Measurements from ENCODE around the gene GNG4. TPM values are rescaled to one million over a fixed set of nuclear protein-coding genes. Genes with fewer than 3 reads are reported as not detected.
A peak's percentile ranks its signal among the peaks of the same experiment; 100 is the strongest.

GNG4 gene
- 61.1 and 67.5 TPM in 2 replicates for polyA plus RNA-seq (2014; cell fraction: cytosol; rRNA removed)
- 19.1 and 22.2 TPM in 2 replicates for polyA plus RNA-seq (2014; cell fraction: nucleus; rRNA removed)

DNA sequence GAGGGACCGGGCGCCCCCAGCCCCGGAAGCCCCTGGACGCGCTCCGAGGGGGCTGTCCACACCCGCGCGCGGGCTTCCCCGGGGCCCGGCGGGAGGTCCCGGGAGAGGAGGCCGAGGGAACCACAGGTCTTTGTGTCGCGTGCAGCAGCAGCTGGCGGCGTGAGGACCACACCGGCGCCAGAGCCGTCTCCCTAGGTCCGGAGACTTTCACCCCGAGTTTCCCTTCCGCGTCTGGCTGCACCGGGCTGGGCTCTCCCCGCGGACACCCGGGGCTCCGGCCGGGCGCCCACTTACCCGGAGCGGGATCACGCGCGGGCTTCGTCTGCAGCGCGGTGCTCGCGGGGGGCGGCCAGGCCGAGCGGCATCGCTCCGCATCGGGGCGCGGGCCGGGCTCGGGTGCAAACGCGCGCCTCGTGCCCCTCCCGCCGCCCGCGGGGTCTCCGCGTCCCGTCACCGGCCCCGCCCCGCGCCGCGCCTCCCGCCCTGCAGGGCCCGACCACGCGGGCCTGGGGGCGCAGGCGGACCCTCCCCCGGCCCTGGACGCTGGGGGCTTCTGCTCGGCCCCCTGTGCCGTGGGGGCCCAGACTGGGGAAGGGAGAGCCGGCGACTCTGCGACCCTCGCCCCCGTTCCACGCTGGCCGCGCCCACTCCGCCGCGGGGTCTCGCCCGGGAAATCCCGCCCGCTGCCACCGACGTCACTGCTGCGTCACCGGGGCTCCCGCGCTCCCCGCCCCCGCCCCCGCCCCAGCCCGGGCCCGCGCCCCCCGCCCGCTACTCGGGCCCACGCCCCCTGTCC, at the start of gene GNG4:
Gene GNG4, minus strand, starts transcription at position 417 of the 796 bp plus-strand sequence. CDS start 65,946 bp downstream, outside the sequence.
- DNase-seq (ENCODE audit: low spot score), result peak; percentile 67

DNA sequence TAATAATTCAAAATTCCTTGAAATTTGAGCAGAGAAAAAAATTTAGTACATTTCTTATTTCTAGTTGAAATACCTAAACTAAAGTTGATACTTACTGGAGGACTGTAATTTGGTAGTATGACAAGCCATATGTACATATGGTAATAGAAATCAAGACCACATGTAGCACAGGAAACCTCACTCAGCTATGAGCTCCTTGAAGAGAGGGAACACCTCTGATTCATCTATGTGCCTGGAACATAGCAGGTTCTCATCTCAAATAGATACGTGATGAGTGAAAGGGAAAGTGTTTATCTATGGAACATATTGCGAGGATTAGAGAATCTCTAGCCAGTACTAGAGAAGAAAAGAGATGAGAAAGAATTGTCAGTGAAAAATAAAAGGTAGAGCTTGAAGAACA, 47.9 kb upstream of the GNG4 start:
- DNase-seq (ENCODE audit: low spot score), result no peak

DNA sequence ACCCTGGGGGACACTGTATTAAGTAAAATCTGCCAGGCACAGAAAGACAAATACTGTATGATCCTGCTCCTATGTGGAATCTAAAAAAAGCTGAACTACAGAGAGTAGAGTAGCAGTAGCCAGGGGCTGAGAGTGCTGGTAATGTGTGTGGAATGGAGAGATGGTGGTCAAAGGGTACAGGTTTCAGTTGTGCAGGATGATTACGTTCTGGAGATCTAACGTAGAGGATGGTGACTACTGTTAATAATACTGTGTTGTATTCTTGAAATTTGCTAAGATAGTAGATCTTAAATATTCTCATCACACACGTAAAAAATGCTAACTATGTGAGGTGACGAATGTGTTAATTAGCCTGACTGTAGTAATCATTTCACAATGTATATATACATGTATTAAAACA, 39.8 kb upstream of the GNG4 start:
- DNase-seq (ENCODE audit: low spot score), result no peak

DNA sequence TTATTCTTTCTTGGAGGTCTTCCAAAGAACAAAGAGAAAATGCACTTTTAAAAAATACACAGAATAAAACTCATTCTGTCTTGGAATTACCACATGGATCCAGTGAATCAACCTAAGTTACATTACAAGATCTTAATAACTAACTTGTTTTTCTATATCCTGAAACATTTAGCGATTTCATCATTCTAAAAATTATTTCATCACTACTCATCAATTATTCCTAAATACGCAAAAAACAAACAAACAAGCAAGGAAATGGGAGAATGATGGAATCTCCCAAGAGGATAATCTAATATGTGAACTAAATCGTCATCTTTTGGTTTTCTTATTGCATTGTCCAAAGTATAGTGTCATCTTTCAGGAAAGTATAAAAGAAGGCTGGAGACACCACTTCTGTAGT, 38.5 kb upstream of the GNG4 start:
- no peak for DNase-seq (ENCODE audit: low spot score)

DNA sequence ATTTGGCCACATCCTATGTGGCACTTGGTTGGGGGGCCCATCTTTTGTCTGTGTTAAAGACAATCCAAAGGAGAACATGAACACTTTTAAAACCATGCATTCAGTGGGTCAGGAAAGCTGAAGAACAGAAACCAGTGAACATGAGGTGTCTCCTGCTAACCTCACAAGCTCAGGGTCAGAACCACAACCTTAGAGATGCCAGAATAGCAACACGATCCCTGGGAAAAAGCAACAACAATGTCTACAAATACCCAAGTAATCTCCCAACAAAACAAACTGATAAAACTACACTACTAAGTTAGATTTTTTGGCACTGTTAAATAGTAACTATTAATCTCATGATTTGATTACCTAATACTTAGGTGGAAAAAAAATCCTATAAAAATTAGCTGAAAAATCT, 34.1 kb upstream of the GNG4 start:
- no peak for DNase-seq (ENCODE audit: low spot score)

DNA sequence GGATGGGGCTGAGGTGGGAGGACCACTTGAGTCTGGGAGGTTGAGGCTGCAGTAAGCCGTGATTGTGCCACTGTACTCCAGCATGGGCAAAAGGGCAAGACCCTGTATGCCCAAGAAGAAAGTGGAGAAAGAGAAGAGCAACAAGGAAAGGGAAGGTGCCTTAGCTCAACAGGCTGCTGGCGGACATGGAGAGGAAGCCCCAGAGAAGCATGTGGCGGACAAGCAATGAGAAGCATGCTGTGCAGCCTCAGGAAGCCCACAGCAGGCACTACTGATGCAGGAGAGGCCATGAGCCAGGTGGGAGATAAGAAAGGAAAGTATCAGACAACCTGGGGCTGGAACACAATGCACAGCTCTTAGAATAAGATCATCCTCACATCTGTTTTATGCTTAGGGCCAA, 32.6 kb upstream of the GNG4 start:
- no peak for DNase-seq (ENCODE audit: low spot score)

DNA sequence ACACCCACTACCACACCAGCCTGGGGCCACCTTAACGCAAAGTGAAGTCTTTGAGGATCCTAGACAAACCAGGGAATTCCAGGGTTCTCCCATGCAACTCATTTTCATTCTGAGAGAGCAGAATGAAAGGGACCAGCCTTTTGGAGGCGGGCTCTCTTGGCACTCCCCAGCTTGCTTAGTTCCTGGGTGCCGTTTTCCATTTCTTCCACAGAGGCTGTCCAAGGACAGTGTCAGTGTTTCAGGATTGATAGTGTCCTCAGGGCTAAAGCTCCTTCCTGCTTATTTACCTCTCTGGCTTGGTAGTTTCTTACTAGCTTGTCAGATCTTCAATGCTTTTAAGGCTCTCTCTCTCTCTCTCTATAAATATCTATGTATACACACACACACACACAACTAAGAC, 30.1 kb upstream of the GNG4 start:
- no peak for DNase-seq (ENCODE audit: low spot score)

DNA sequence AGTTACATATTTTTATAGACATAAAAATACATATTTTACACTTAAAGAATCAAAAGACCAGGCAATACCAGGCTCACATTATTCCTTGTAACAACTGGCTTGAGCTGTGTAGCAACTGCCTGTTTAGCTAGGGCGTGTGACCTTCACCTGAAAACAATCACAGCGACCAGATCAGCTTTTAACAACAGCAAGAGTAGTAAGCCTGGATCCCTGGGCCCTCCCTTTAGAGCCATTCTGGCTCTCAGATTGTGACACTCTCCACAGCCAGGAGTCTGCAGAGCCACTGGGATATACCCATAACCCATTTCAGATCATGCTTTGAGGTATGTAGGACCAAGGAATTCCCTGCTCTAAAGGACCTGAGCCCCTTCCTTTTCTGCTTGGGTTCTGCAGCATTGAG, 29.4 kb upstream of the GNG4 start:
- no peak for DNase-seq (ENCODE audit: low spot score)

DNA sequence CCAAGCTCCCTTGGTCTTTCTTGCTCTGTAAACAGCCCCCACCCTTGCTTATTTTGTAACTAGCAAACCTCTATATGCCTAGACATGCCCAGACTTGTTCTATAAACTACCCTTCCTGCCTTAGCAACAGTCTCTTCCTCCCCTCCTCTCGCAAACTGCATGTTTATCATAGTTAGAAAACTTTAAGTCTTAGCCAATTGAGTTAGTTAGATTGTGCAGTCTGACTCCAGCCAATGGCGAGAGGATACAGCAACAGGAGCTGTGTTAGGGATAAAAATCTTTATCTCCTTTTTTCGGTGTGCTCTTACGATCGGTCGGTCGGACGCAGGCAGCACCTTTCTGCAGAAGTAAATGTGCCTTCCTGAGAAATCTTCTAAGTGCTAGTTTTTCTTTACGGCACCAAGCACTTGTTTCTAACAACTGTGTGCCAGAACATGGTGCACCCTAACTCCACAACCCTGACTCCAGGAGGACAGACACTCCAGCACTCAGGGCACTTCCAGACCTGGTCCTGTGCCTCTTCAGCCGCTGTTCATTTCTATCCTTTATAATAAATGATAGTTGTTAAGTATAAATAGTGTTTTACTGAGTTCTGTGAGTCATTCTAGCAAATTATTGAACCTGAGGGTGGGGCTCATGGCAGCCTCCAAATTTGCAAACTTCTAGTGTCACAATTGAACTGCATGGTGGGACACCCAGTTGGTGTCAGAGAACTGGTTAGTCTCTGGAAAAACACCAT, 25.7 kb upstream of the GNG4 start:
- DNase-seq (ENCODE audit: low spot score), result no peak

DNA sequence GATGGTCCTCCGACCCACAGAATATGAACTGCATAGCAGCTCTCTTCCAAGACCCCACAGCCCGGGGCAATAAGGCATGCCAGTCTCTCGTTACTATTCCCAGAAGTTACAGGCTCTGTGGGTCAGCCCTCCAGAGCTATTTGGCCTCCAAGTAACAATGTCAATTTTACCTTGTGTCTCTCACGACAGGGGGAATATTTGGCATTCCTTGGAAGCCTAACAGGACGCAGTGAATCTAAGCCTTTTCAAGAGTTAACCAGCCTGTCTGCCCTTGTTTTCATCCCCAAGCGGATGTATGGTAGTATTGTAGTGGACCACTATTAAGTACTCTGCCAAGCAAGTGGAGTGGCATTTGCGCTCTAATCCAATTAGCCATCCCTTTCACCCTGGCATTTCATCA, 24.4 kb upstream of the GNG4 start:
- no peak for DNase-seq (ENCODE audit: low spot score)

DNA sequence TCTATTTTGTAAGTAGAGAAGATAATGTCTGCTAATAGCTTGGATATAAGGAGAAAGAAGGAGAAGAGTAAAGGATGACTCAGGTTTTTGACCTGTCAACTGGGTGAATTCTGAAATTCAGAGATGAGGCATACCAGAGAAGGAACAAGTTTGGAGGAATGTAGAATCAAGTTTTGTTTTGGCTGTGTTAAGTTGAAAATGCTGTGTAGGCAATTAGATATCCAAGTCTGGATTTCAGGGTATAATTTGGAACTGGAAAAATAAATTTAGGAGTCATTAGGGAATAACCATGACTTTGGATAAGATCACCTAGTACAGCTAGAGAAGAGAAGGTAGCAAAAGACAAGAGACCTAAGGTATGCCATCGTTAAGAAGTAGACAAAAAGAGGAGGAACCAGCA, 22.4 kb upstream of the GNG4 start:
- no peak for DNase-seq (ENCODE audit: low spot score)

DNA sequence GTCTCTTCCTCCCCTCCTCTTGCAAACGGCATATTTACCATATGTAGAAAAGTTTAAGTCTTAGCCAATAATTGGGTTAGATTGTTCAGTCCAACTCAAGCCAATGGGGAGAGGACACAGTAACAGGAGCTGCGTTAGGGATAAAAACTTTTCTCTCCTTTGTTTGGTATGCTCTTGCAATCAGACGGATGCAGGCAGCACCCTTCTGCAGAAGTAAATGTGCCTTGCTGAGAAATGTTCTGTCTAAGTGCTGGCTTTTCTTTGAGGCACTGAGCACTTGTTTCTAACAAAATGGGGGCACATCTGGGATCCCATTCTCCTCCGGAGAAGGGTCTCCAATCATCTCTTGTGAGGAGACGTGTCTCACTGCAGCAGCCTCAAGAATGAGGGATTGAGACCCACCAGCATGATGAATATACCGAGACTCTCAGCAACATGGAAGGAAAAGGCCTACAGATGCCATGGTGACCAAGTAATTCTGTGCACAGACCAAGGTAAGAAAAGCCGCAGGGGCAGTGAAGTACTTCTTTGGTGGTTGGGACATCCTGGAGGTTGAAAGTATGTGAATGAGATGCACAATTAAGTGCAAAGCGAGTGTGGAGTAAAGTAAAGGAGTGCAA, 20.7 kb upstream of the GNG4 start:
- no peak for DNase-seq (ENCODE audit: low spot score)

DNA sequence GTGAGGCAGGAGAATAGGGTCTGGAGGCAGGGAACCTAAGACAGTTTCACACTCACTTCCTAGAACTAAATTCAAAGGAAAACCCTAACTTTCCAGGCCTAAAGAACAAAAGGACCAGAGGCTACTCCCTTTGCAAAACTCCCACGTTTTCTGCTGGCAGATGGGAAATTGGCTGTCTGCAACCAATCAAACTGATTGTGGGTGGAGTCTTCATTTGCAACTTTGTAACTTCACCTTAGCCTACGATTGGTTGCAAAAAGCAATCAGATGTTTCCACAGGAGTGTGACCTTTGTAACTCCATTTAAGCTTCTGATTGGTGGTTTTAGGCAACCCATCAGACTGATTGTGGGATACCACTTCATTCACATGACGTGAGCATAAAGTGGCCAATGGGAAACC, 19.7 kb upstream of the GNG4 start:
- DNase-seq (ENCODE audit: low spot score), result no peak

DNA sequence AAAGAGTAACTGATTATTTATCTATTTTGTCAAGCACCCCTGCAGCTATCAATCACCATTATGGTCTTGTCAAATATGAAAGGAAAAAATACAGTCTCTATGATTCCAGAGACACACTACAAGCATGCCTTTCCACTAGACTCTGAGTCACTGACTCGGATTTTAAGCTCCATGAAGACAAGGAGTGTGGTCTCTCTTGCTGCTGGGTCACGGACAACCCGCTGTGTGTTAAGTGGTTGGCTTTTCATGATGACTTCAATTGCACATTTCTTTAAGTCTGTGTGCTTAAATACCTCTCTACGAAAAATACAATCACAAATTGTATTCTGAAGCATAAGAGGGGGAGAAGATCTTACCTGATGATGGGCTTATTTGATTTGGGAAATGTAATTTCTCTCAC, 14.0 kb upstream of the GNG4 start:
- DNase-seq (ENCODE audit: low spot score), result no peak

DNA sequence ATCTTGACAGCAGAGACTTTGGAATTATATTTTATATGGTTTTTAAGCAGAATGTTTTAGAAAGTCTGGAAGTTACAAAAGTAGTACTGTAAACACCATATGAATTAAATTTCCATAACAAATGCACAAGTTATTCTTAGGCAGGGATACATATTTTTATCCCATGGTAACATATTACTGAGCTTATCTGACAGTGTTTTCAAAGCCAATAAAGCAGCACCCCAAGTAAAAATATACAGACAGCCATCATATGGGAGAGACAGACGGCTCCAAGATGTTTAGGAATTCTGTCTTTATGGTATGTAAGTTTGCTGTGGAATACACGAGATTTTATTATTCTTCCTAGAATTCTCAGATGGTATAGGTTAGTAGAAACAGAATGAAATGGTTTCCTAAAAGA, 12.0 kb upstream of the GNG4 start:
- DNase-seq (ENCODE audit: low spot score), result no peak

DNA sequence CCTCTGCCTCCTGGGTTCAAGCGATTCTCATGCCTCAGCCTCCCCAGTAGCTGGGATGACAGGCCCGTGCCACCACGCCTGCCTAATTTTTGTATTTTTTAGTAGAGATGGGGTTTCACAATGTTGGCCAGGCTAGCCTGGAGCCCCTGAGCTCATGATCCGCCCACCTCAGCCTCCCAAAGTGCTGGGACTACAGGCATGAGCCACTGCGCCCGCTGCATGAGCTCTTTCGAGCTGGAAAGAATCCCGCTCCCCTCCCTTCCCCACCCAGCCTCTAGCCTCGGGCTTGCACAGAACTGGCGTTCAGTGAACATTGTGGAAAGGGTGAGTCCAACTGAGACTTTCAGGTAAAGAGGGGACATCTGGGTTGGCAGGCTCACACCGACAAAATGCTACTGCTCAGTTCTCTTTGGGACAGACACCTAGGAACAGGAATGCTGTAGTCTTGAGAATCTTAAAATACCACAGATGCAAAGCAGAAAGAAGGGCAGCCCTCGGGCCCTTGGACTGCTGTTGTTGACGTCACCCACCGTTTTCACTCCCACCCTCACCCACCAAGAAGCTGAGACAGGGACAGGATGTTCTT, 9.7 kb upstream of the GNG4 start:
- no peak for DNase-seq (ENCODE audit: low spot score)

DNA sequence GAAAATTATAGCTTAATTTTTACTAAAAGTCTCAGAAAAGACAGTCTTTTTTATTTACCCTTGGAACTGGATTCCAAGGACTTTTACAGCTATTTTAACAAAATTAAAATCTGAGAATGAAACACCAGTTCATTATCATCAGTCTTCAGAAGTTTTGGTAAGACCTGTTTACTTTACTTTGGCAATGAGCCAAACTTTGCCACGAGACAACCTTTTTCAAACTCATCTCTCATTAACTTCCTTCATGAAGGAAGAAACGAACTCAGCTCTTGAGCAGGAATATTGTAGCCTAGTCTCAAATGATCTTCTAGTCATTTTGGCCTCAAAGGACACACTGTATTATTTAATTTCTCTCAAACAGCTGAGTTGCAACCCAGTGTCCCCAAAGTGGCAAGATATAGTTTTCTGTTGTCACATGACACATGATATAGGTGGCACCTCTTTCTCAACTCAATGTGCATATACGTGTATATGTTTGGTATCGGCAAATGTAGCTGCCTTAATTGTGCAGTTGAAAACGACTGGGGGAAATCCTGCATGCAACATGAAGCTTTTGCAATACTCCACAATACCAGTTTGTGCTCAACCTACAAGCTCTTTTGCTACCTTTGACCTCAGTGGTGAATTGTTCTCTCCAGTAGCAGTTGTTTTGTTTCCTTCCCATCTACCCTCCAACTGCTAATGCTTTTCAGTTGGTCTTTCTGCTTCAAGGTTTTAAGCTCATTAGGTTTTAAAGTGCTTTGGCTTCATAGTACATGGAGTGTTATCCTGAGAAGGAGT, 8.4 kb upstream of the GNG4 start:
- DNase-seq (ENCODE audit: low spot score), result no peak

DNA sequence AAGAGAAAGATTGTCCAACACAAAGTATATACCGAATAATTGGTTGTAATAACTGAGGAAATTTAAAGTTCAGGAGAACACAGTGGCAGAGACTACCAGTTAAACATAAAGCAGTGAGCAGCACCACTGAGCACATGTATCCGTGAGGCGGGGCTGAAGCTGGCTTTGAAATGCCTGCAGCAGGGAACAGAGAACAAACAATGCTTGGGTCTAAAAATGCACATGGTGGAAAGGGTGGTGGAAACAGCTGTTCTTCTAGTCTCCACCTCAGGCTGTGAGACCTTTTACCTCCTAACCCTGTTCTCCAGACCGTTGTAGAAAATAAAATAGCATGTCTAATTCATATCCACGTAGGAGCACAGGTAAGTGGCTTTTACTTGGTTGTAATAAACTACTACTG, 7.7 kb upstream of the GNG4 start:
- no peak for DNase-seq (ENCODE audit: low spot score)

DNA sequence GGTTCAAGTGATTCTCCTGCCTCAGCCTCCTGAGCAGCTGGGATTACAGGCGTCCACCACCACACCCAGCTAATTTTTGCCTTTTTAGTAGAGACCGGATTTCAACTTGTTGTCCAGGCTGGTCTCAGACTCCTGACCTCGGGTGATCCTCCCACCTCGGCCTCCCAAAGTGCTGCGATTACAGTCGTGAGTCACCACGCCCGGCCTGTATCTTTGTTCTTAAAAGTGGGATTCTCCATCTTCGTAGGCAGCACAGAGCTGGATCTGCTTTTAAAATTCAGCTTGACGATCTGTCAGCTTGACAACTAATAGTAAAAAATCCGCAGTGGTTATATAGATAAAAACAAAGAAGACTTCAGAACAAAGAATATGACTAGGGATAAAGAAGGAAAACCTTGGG, 2.8 kb upstream of the GNG4 start:
- no peak for DNase-seq (ENCODE audit: low spot score)

DNA sequence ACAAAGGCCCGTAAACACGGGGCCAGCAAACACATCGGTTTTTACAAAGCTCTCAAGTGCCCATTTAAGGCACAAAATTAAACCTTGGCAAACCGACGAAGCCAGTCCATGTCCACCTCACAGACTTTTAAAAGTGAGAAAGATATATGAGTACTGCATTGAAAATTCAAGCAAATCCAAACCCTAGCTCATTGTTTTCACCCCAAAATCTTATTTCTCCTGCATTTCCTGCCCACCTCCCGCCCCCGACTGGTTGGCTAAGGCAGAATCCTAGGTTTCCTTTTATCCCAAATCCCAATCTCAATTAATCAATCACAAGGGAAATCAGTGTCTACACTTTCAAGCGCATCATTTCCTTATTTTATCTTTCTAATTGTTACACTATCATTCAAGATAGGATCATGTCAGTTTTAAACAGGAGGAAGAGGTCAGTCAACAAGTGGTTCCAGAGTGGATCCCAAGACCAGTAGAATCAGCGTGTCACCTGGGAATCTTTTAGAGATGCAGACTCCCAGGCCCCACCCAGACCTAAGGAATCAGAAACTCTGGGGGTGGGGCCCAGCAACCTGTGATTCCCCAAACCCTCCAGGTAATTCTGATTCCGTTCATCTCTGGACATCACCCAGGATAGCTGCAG, 1.7 kb upstream of the GNG4 start:
- DNase-seq (ENCODE audit: low spot score), result no peak
